ENCODE data around the gene CDK11B. TPM values are rescaled to one million over a fixed set of nuclear protein-coding genes. Genes with fewer than 3 reads are reported as not detected.
"Not testable (repeated sequence)": the region's sequence is repeated elsewhere in the genome, so short reads cannot be mapped to it uniquely, and the experiment has no call there.

CDK11B gene
- total RNA-seq, 2 donors from 2014 or later = 32.7 to 41.0 TPM

GRCh38 chr1:1601564-1602303, 57.1 kb downstream of the CDK11B start:
- ATAC-seq (no peak), DNase-seq (ENCODE audit: low spot score in 2 of 2) (no peak)
- Mint-ChIP-seq H3K36me3 (peaks cover 5 to 6% of the 10 kb centered on the region in 2 donors), H3K9me3 (no peaks in the 10 kb centered on the region), H3K27ac (no peak overlapping the region)

- ATAC-seq = no peak
- no peak overlapping the region for H3K27ac Mint-ChIP-seq
- no peak for DNase-seq (ENCODE audit: low spot score in 2 of 2)
- H3K9me3 Mint-ChIP-seq = no peaks in the 10 kb centered on the region
- H3K36me3 Mint-ChIP-seq = peaks cover 5 to 6% of the 10 kb centered on the region in 2 donors
Observed at GRCh38 chr1:1600861-1601563, 57.8 kb downstream of the CDK11B start.

DNA sequence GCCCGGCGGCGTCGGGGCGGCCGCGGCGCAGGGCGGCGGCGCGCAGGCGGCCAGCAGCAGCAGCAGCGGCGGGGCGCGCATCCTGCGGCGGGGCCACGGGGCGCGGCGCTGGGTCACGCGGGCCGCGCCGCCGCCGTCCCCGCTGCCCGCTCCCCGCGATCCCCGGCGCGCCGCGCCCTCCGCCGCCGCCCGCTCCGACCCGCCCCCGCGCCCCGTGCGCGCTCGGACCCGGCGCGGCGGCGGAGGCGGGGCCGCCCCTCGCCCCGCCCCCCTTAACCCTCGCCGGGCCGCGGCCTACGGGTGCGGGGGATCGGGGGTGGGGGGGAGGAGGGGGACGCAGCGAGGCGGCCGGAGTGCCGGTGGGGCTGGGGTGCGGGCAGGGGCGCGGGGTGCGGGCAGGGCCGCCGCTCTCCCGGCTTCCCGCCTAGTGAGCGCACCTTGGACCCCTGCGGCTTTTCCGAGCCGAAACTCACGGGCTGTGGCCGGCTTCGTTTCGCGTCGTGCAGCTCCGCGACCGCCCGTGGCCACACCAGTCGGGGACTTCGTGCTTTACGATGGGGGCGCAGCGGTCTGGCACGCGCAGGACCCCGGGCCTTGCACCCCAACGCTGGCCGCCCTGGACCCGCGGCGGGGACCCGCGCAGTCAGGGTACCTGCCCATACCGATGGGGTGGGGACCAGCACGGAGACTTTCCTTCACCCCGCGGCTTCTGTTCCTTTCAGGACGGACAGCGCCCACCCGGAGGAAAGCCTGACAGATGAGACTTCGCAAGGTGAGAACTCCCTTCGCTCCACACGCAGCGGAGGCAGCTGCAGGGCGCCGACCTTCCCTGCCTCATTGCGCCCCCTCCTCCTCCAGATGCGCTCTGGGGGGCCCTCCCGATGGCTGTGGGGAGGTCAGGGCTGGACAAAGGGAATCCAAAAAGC, 58.6 kb downstream of the CDK11B start, which contains the start of gene FNDC10:
Gene FNDC10 (minus strand): TSS at position 201 of the 926 bp plus-strand sequence. CDS start 120 bp downstream, at position 81.
- Mint-ChIP-seq H3K36me3 (peaks cover 5 to 6% of the 10 kb centered on the region in 2 donors), H3K9me3 (no peaks in the 10 kb centered on the region), H3K27ac (no peak within 1 kb of the TSS)
- peak; percentile 46 to 50 for ATAC-seq
- no peak for DNase-seq (ENCODE audit: low spot score in 2 of 2)

GRCh38 chr1:1599030-1599934, 59.5 kb downstream of the CDK11B start:
- Mint-ChIP-seq H3K36me3 (peaks cover 5 to 6% of the 10 kb centered on the region in 2 donors), H3K27ac (no peak overlapping the region), H3K9me3 (no peaks in the 10 kb centered on the region)
- ATAC-seq (peak; percentile 64 to 68), DNase-seq (ENCODE audit: low spot score in 2 of 2) (no peak)

- DNase-seq (ENCODE audit: low spot score in 2 of 2) = no peak
- Mint-ChIP-seq H3K36me3 (peaks cover 5 to 6% of the 10 kb centered on the region in 2 donors), H3K9me3 (no peaks in the 10 kb centered on the region), H3K27ac (no peak overlapping the region)
- ATAC-seq = no peak
Observed at GRCh38 chr1:1598720-1599029, 60.1 kb downstream of the CDK11B start.

DNA sequence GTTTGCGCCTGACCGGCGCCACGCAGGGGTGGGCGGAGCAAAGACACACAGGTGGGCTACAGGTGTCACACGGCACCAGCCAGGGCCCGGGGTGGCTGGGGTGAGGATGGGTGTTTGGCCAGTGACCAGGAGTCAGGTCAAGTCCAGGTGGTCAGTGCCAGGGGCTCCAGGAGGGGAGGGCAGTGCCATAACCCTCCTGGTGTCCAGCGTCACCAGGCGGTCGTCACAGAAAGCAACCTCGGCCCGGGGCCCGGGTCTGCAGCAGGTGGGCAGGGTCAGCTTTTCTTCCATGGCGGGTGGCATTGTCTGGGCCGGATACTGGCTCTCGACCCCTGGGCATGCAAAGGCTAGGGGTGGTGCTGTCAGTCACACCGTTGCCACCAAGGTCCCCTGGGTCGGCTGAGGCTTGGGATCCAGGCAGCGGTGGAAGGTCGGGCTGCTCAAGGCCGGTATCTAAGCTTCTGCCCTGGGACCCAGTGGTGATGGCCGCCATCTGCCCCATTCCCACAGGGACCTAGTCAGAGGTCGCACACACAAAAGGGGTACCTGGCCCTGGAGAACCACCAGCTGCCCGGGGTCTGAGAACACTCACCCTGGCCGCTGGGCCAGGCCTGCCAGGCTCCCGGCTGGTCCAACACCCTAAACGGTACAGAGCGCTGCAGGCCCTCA, 60.6 kb downstream of the CDK11B start:
- no peak overlapping the region for H3K27ac Mint-ChIP-seq
- H3K9me3 Mint-ChIP-seq = no peaks in the 10 kb centered on the region
- DNase-seq (ENCODE audit: low spot score in 2 of 2) (no peak), ATAC-seq (no peak)
- peaks cover 5 to 6% of the 10 kb centered on the region in 2 donors for H3K36me3 Mint-ChIP-seq

DNA sequence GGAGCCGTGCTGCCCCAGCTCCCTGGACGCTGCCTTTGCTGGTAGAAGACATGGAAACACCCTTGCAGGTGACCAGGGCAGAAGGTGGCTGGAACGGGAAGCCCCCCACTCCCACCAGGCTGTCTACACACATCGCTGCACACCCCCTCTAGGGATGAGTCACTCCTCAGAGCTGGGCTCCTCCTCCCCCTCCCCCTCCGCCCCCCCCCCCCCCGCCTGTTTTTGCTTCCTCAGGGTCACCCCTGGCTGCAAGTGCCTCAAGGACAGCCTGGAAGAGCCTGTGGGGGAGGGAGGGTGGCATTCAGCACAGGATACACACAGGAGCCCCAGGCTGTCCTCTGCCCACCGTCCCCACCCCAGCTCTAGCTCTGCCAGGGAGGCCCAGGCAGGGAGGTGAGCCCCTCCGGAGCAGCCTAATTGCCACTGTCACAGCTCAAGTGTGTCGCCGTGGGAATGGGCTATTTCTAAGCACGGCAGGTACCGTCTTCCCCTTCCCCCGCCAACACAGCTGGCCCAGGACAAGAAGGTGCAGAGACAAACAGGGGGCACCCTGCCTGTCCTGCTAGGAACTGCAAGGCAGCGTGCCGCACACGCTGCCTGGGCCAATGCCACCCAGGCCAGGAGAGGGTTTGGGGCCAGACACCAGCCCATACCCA, 61.4 kb downstream of the CDK11B start:
- ATAC-seq = peak in 1 of 2 donors; percentile 45
- peaks cover 5 to 6% of the 10 kb centered on the region in 2 donors for H3K36me3 Mint-ChIP-seq
- no peaks in the 10 kb centered on the region for H3K9me3 Mint-ChIP-seq
- DNase-seq (ENCODE audit: low spot score in 2 of 2) = no peak
- no peak overlapping the region for H3K27ac Mint-ChIP-seq

- DNase-seq (ENCODE audit: low spot score in 2 of 2) = no peak
- H3K36me3 Mint-ChIP-seq = peaks cover 5 to 6% of the 10 kb centered on the region in 2 donors
- ATAC-seq = no peak
- H3K9me3 Mint-ChIP-seq = no peaks in the 10 kb centered on the region
- no peak overlapping the region for H3K27ac Mint-ChIP-seq
Observed at GRCh38 chr1:1596493-1597274, 62.1 kb downstream of the CDK11B start.

DNA sequence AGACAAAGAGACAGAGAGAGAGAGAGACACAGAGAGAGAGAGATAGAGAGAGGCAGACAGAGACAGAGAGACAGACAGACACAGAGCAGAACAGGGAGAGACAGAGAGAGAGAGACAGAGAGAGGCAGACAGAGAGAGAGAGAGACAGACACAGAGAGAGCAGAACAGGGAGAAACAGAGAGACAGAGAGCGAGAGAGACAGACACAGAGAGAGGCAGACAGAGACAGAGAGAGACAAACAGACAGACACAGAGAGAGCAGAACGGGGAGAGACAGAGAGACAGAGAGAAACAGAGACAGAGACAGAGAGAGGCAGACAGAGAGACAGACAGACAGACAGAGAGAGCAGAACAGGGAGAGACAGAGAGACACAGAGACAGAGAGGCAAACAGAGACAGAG, 63.5 kb downstream of the CDK11B start:
- not testable (repeated sequence) for H3K36me3 Mint-ChIP-seq; ATAC-seq; DNase-seq (ENCODE audit: low spot score in 2 of 2); H3K9me3 Mint-ChIP-seq; H3K27ac Mint-ChIP-seq

DNA sequence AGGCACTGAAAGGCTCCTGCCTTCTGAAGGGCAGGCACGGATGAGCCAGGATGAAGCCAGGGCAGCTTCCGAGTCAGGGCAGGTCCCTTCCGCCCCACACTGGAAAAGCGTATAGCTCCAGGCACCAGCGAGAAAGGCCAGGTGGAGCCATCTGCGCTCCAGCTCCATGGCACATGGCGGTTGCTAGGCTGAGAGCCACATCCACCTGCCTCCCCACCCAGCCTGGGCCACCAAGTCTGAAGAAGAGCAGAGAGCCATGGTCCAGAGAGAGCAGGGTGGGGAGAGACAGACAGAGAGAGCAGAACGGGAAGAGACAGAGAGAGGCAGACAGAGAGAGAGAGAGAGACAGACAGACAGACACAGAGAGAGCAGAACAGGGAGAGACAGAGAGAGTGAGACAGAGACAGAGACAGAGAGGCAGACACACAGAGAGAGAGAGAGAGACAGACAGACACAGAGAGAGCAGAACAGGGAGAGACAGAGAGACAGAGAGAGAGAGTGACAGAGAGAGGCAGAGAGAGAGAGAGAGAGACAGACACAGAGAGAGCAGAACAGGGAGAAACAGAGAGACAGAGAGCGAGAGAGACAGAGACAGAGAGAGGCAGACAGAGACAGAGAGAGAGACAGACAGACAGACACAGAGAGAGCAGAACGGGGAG, 64.1 kb downstream of the CDK11B start:
- ATAC-seq = no peak
- no peak overlapping the region for H3K27ac Mint-ChIP-seq
- no peak for DNase-seq (ENCODE audit: low spot score in 2 of 2)
- peaks cover 5 to 6% of the 10 kb centered on the region in 2 donors for H3K36me3 Mint-ChIP-seq
- H3K9me3 Mint-ChIP-seq = no peaks in the 10 kb centered on the region

DNA sequence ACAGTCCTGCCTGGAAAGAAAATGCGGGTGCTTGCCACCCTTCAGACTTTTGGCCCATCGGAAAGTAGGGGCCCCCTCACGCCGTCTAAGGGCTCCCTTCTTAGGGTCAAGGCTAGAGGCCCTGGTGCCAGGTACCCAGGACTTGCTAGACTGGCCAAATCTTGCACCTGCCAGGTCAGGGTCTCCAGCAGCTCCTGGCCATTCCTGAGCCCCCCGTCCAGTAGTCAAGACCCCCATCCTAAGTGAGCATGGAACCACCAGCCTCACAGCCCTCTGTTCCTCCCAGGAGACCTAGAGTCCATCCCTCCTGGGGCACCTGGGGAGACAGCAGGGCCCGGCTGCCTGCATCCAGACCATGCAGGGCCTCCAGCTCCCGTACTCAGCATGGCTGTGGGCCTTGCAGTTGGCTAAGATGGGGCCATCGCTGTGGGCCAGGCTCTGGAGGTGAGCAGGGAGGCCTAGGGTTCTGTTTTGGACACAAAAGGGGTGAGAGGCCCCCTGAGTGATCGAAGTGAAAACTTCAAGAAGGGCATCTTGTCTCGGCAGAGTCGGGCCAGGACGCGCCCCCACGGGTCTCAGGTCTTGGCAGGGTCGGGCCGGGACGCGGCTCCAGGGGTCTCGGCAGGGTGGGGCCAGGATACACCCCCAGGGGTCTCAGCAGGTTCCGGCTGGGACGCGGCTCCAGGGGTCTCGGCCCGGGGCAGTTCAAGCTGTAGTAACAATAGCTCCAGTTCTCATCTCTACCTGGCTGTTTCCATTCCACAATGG, 64.8 kb downstream of the CDK11B start:
- peaks cover 5% of the 10 kb centered on the region in 2 donors for H3K36me3 Mint-ChIP-seq
- no peak for DNase-seq (ENCODE audit: low spot score in 2 of 2)
- ATAC-seq = no peak
- no peaks in the 10 kb centered on the region for H3K9me3 Mint-ChIP-seq
- peak overlapping the region in 1 of 2 donors; percentile 40 for H3K27ac Mint-ChIP-seq

DNA sequence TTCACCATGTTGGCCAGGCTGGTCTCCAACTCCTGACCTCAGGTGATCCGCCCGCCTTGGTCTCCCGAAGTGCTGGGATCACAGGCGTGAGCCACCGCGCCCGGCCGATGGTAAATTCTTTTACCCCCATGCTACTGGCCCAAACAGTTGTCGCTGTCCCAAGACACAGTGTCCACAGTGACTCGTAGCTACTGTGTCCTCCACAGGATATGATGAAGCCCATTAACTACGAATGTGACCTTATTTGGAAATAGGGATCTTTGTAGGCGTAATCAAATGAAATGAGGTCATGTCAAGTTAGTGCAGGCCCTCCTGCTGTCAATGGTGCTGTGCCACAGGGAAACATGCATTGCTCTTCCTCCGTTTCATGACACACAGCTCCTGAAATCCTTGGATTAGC, 67.4 kb downstream of the CDK11B start:
- H3K27ac Mint-ChIP-seq = no peak overlapping the region
- no peaks in the 10 kb centered on the region for H3K36me3 Mint-ChIP-seq
- no peaks in the 10 kb centered on the region for H3K9me3 Mint-ChIP-seq
- no peak for DNase-seq (ENCODE audit: low spot score in 2 of 2)
- no peak for ATAC-seq

Measured in activated naive CD4-positive, alpha-beta T cell treated with anti-CD3 and anti-CD28 coated beads, Interleukin-2, amount 50 U/mL, for 72 hours (primary cell).